Activated T-cell treated with anti-CD3 and anti-CD28 coated beads, Interleukin-2, amount 50 U/mL, for 24 hours (primary cell): ENCODE measurements around the gene POLD3.

Source experiments
- DNase-seq: peaks from one replicate; pipeline ENCODE4 v3.0.0-alpha.2; 2020
- H3K27ac Mint-ChIP-seq: 2 replicates; pipeline ENCODE4 v1.8.0; 2020; ENCODE audit warnings: mild to moderate bottlenecking, mixed read lengths
- H3K27me3 Mint-ChIP-seq: 2 replicates; pipeline ENCODE4 v1.8.0; 2020; ENCODE audit warnings: mixed read lengths
- H3K36me3 Mint-ChIP-seq: 2 replicates; pipeline ENCODE4 v1.8.0; 2020; ENCODE audit warnings: low read depth, mixed read lengths
- H3K4me1 Mint-ChIP-seq: 2 replicates; pipeline ENCODE4 v1.8.0; 2020; ENCODE audit warnings: low read depth, mixed read lengths
- H3K4me3 Mint-ChIP-seq: 2 replicates; pipeline ENCODE4 v1.8.0; 2020; ENCODE audit warnings: mild to moderate bottlenecking, moderate library complexity, mixed read lengths
- H3K9me3 Mint-ChIP-seq: 2 replicates; pipeline ENCODE4 v1.8.0; 2020; ENCODE audit warnings: mixed read lengths

Gene POLD3

GRCh38 chr11:74680703-74681531 lies 88.5 kb downstream of the POLD3 start:
- H3K36me3 Mint-ChIP-seq: no peaks in the 10 kb centered on the region
- H3K27me3 Mint-ChIP-seq: peaks cover 29% of the 10 kb centered on the region
- H3K27ac Mint-ChIP-seq: no peak overlapping the region
- no peaks in the 10 kb centered on the region for H3K9me3 Mint-ChIP-seq
- DNase-seq: peak; percentile 11
- peaks cover 1% of the 10 kb centered on the region for H3K4me1 Mint-ChIP-seq
- H3K4me3 Mint-ChIP-seq: no peak overlapping the region

GRCh38 chr11:74681686-74682651 lies 89.6 kb downstream of the POLD3 start:
- peaks cover 1% of the 10 kb centered on the region for H3K4me1 Mint-ChIP-seq
- no peak overlapping the region for H3K4me3 Mint-ChIP-seq
- H3K27ac Mint-ChIP-seq: no peak overlapping the region
- H3K9me3 Mint-ChIP-seq: no peaks in the 10 kb centered on the region
- DNase-seq: peak; percentile 26
- H3K36me3 Mint-ChIP-seq: no peaks in the 10 kb centered on the region
- peaks cover 29% of the 10 kb centered on the region for H3K27me3 Mint-ChIP-seq

GRCh38 chr11:74682731-74683278 lies 90.4 kb downstream of the POLD3 start:
- no peak overlapping the region for H3K4me3 Mint-ChIP-seq
- peaks cover 1% of the 10 kb centered on the region for H3K4me1 Mint-ChIP-seq
- H3K36me3 Mint-ChIP-seq: no peaks in the 10 kb centered on the region
- H3K9me3 Mint-ChIP-seq: no peaks in the 10 kb centered on the region
- peaks cover 29% of the 10 kb centered on the region for H3K27me3 Mint-ChIP-seq
- DNase-seq: no peak
- H3K27ac Mint-ChIP-seq: no peak overlapping the region

- Mint-ChIP-seq H3K27ac (no peak overlapping the region), H3K27me3 (peaks cover 29% of the 10 kb centered on the region), H3K36me3 (no peaks in the 10 kb centered on the region), H3K4me1 (peaks cover 1% of the 10 kb centered on the region), H3K9me3 (no peaks in the 10 kb centered on the region), H3K4me3 (no peak overlapping the region)
- DNase-seq: no peak
These were observed 91.0 kb downstream of the POLD3 start for GRCh38 chr11:74683279-74683871.

GRCh38 chr11:74683941-74684481 lies 91.6 kb downstream of the POLD3 start:
- Mint-ChIP-seq H3K27ac (no peak overlapping the region), H3K4me3 (no peak overlapping the region), H3K36me3 (no peaks in the 10 kb centered on the region), H3K9me3 (no peaks in the 10 kb centered on the region), H3K4me1 (peaks cover 1% of the 10 kb centered on the region), H3K27me3 (peaks cover 29% of the 10 kb centered on the region)
- DNase-seq: no peak

GRCh38 chr11:74684661-74685060 lies 92.3 kb downstream of the POLD3 start:
- H3K4me3 Mint-ChIP-seq: no peak overlapping the region
- H3K9me3 Mint-ChIP-seq: no peaks in the 10 kb centered on the region
- peaks cover 29% of the 10 kb centered on the region for H3K27me3 Mint-ChIP-seq
- no peaks in the 10 kb centered on the region for H3K36me3 Mint-ChIP-seq
- H3K27ac Mint-ChIP-seq: no peak overlapping the region
- peaks cover 1% of the 10 kb centered on the region for H3K4me1 Mint-ChIP-seq
- no peak for DNase-seq

GRCh38 chr11:74685338-74685737 lies 93.0 kb downstream of the POLD3 start:
- no peaks in the 10 kb centered on the region for H3K9me3 Mint-ChIP-seq
- no peak for DNase-seq
- H3K27ac Mint-ChIP-seq: no peak overlapping the region
- H3K27me3 Mint-ChIP-seq: peaks cover 29% of the 10 kb centered on the region
- no peaks in the 10 kb centered on the region for H3K36me3 Mint-ChIP-seq
- no peak overlapping the region for H3K4me3 Mint-ChIP-seq
- peaks cover 1% of the 10 kb centered on the region for H3K4me1 Mint-ChIP-seq

GRCh38 chr11:74685905-74686304 lies 93.5 kb downstream of the POLD3 start:
- Mint-ChIP-seq H3K9me3 (no peaks in the 10 kb centered on the region), H3K4me3 (no peak overlapping the region), H3K4me1 (peaks cover 1% of the 10 kb centered on the region), H3K27ac (no peak overlapping the region), H3K27me3 (peaks cover 29% of the 10 kb centered on the region), H3K36me3 (no peaks in the 10 kb centered on the region)
- no peak for DNase-seq

GRCh38 chr11:74686792-74687191 lies 94.4 kb downstream of the POLD3 start:
- Mint-ChIP-seq H3K9me3 (no peaks in the 10 kb centered on the region), H3K4me1 (peaks cover 1% of the 10 kb centered on the region), H3K36me3 (no peaks in the 10 kb centered on the region), H3K27me3 (peaks cover 24% of the 10 kb centered on the region), H3K4me3 (no peak overlapping the region), H3K27ac (no peak overlapping the region)
- no peak for DNase-seq

- peaks cover 1% of the 10 kb centered on the region for H3K4me1 Mint-ChIP-seq
- no peaks in the 10 kb centered on the region for H3K36me3 Mint-ChIP-seq
- peaks cover 19% of the 10 kb centered on the region for H3K27me3 Mint-ChIP-seq
- no peak overlapping the region for H3K27ac Mint-ChIP-seq
- no peaks in the 10 kb centered on the region for H3K9me3 Mint-ChIP-seq
- no peak for DNase-seq
- H3K4me3 Mint-ChIP-seq: no peak overlapping the region
These were observed 95.0 kb downstream of the POLD3 start for GRCh38 chr11:74687237-74688023.

GRCh38 chr11:74689666-74690065 lies 97.3 kb downstream of the POLD3 start:
- Mint-ChIP-seq H3K27me3 (peaks cover 2% of the 10 kb centered on the region), H3K9me3 (no peaks in the 10 kb centered on the region), H3K4me3 (no peak overlapping the region), H3K4me1 (no peaks in the 10 kb centered on the region), H3K36me3 (no peaks in the 10 kb centered on the region), H3K27ac (no peak overlapping the region)
- DNase-seq: no peak

GRCh38 chr11:74691755-74692154 lies 99.4 kb downstream of the POLD3 start:
- Mint-ChIP-seq H3K36me3 (no peaks in the 10 kb centered on the region), H3K27me3 (peaks cover 6% of the 10 kb centered on the region), H3K27ac (no peak overlapping the region), H3K9me3 (no peaks in the 10 kb centered on the region), H3K4me3 (no peak overlapping the region), H3K4me1 (no peaks in the 10 kb centered on the region)
- no peak for DNase-seq
